Inflammatory macrophage treated with lipopolysaccharide for 4 hours (primary cell): ENCODE results near the gene DNAJB7.
"Not testable (repeated sequence)": the region's sequence is repeated elsewhere in the genome, so short reads cannot be mapped to it uniquely, and the experiment has no call there.

ENCODE experiments used
- DNase-seq: peaks from one replicate; pipeline ENCODE4 v3.0.0-alpha.2; 2020

Gene DNAJB7

DNA sequence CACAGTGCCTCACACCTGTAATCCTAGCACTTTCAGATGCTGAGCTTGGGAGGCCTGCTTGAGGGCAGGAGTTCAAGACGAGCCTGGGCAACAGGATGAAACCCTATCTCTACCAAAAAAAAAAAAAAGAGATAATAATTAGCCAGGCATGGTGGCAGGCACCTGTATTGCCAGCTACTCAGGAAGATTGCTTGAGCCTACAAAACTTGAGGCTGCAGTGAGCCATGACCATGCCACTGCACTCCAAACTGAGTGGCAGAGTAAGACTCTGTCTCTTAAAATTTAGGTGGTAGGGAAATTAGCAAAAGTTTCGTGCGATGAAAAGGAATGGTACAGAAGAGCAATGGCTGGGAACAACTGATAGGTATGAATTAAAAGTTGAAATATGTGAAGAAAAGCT is 23.4 kb downstream of the DNAJB7 start:
- no peak for DNase-seq

DNA sequence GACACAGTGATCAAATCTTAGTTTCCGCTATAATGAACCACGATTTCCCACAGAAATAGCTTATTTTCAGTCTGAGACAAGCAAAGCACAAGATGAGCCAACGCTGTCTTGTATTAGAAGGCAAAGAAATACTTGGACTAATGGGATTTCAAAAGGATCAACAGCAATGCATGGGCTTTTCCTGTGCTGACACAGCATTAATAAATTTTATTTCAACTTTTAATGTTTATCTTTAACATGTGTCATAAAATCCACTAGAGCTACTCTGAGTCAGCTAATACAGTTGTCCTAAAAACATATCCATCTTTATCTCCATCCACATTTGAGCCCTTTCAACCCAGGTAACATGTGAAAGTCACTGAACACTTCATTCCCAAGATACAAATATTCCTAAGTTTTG is 27.3 kb downstream of the DNAJB7 start:
- DNase-seq, result no peak

DNA sequence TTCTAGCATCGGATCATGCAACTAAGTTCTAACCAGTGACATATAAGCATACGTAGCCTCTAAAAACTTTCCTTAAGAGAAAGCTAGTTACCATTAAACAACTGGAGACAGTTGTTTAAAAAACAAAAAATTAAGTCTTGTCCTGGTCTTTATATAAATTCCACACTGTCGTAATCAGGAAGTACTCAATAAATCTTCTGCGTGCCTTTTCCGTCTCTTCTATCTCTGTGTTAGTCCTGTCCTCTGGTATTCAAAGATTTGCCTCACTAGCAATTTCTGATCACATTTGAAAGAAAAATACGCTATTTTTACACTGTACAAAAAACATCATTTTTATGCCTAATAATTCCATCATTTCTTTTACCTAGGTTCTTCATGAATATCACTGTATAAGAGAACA is 32.8 kb downstream of the DNAJB7 start:
- no peak for DNase-seq

DNA sequence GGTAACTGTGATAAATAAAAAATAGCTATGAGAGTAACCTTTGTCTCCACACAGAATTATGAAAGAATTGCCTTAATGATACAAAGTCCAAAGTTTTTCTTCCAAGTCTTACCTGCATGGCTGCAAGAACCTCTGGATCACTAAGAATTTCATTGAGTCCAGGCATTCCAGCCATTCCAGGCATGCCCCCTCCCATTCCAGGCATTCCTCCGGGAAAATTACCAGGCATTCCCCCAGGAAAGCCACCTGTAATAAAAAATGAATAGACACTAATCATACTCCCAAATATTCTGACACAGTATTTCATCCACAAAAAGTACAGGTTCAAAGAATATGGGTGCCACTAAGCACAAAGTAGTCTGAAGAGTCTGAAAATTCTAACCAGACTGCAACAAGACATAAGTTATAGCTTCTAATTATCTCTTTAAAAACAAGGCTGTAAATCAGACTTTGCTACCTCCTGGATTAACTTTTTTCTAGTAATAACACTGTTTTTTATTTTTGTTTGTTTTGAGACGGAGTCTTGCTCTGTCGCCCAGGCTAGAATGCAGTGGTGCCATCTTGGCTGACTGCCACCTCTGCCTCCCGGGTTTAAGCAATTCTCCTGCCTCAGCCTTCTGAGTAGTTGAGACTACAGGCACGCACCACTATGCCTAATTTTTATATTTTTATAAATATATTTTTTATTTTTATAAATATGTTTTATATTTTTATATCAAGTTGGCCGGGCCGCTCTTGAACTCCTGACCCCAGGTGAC is 34.8 kb downstream of the DNAJB7 start:
- no peak for DNase-seq

DNA sequence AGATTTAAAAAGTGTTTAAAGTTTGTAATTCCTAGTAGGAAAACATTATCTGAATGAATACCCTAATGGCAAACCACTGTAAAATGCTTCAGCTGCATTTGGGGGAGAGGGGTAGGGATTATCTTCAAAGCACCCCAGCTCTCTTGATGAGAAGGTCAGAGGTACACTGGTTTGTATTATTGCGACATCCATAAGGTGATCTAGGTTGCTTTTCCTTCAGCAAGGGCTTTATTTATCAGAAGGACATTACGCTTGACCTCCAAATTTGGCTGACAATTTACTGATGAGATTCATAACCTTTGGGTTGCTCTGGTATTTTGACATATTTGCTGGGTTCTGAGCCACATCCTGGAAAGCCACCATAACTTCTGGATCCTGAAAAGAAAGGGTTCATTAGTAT is 35.6 kb downstream of the DNAJB7 start:
- DNase-seq, result not testable (repeated sequence)

DNA sequence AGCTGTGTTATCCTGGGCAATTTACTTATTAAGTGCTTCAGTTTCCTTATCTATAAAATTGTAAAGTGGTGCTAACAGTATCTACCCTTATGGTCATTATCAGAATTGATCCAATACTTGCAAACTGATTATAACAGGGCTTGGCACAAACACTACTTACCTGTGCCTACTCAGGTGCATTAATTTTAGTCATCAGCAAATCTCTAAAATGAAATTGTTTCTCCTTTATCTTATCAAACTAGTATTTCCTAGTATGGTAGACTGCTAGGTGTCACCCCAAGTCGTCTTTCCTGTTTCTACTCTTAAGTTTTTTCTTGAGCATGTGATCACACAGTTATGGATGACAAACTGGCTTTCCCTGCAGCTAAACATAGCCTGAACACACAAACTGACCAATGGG is 38.5 kb downstream of the DNAJB7 start:
- DNase-seq, result no peak

DNA sequence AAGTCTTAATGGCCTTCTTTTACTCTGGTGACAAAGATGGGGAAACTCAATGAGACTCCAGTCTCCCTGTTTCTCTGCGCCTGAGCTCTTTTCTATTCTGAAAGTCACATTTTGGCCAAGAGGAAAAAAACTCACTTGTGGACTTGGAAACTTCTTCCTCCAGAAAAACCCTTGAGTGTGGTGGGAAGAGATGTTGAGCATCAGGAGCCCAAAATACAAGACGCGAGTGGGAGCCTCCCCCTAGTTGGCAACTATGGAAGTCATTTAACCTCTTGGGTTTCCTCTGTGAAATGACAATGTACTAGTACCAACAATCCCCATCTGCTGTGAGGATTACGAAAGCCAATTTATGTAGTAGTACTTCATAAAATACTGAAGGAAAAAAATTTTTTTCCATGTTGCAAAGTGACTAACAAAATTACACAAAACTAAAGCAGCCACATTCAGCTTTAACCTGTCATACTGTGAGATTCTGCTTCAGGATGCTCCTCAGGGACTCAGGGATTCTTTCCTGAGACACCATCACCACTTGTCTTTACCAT is 42.2 kb downstream of the DNAJB7 start:
- DNase-seq, result peak; percentile 12

DNA sequence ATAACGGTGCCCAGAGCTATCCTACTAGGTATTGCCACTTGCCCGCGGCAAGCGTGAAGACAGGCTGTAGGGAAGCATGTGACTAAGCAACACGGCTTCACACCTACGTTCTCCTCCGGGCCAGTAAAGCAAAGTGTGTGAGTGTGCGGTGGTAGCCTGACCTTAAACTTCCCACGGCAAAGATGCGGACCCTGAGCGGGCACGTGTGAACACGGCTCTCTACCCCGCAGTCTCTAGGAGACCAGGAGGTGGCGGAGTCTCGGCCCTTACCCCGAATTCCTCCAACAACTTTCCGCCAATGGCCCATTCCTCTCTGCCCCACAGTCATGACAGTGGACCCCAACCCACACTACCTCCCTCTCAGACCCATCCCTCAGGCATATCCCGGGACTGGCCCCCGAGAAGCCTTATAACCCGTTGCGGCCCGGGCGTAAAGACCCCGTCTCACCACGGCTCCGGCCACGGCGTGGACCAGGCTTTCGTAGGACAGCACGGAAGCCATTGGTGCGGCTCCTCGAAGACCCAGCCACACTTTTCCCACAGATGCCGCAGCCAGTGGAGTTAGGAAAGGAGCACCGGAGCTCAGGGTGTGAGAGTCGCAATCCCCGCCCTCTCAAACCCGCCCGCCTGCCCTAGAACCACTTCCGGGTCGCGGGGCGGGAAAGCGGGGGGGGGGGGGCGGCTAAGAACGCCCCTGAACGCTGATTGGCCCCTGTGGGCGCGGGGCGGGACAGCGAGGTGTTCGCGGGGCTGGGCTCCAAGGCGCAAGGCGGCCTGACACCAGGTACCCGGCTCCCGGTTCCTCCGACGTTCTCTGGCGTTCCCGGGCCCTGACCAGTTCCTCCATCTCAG is 42.9 kb downstream of the DNAJB7 start, which contains the start of gene SLC25A17:
Gene SLC25A17 (minus strand): TSS at position 600 of the 852 bp plus-strand sequence. CDS start 98 bp downstream, at position 502.
- DNase-seq, result peak; percentile 83

DNA sequence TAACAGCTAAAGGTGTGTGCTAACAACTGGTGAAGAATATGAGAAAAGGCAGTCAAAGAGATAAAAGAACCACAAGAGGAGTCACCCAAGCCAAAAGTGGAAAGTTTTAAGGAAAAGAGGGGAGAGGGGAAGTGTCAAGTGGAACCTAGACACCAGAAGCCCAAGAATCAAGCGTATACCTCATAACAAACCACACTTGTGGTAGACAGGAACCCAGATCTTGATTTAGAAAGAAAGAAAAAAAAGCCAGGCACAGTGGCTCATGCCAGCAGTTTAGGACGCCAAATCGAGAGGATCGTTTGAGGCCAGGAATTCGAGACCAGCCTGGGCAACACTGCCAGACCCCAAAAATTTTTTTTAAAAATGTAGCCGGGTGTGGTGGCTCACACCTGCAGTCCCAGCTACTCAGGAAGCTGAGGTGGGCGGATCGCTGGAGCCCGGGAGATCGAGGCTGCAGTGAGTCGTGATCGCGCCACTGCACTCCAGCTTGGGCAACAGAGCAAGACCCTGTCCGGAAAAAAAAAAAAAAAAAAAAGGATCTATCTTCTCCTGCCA is 43.6 kb downstream of the DNAJB7 start:
- peak; percentile 3 for DNase-seq

DNA sequence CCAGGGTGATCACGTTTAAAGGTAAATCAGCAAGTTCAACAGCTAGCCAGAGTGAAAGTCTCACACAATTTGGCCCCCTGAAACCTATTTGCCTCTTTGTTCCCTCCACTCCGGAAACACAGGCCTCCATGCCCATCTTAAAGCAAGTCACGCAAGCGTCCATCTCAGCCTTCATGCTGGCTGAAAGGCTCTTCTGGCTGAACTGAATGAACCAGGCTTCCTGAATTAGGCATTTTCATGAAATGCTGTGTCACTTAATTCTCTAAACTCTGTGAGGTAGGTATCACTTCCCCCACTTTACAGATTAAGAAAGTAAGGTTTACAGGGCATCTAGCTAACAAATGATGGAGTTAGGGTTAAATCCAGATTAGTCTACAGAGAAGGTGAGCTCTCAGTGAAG is 44.2 kb downstream of the DNAJB7 start:
- DNase-seq, result peak; percentile 7

DNA sequence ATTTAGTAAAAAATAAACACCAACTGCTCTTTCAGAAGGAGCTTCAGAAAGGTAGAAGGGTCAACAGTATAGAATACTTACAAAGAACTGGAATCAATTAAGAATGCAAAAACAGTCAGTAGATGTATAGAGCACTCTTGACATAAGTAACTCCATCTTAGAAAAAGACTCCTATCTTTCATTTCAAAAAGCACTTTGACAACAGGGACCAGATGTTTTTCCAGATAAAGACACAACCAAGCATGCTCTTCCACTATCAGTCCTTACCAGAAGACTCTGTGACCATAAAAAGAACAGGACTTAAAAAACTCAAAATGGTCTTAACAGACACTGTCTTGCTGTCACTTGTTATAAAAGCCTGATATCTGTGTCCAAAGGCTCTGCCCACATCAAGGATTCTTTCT is 48.0 kb downstream of the DNAJB7 start:
- no peak for DNase-seq
